HG02885 (cell line): ENCODE data around the gene PPIB.
"Not testable (repeated sequence)": the region's sequence is repeated elsewhere in the genome, so short reads cannot be mapped to it uniquely, and the experiment has no call there.

Source experiments
- ATAC-seq: cut with Tn5 transposase; IDR thresholded peaks from one replicate; pipeline ENCODE4 v1.9.1; 2021; ENCODE audit warnings: mild to moderate bottlenecking; ENCODE audit not compliant: unreplicated experiment, poor library complexity

Gene PPIB

GRCh38 chr15:64111679-64112050 lies 51.2 kb downstream of the PPIB start:
- ATAC-seq, result no peak

GRCh38 chr15:64110950-64111678 lies 51.7 kb downstream of the PPIB start:
- ATAC-seq, result no peak

GRCh38 chr15:64110108-64110701 lies 52.6 kb downstream of the PPIB start:
- ATAC-seq, result not testable (repeated sequence)

- ATAC-seq, result no peak
Observed at GRCh38 chr15:64107337-64107736, 55.5 kb downstream of the PPIB start.
